Thymus (tissue), 11 donors: ENCODE data around the gene NPLOC4. TPM values are rescaled to one million over a fixed set of nuclear protein-coding genes. Genes with fewer than 3 reads are reported as not detected.
A peak's percentile ranks its signal among the peaks of the same experiment; 100 is the strongest.

Experiments used
- DNase-seq, 9 donors: peaks; one replicate each; pipeline ENCODE4 v3.0.0-alpha.2; 2013; ENCODE audit warnings: low spot score in 9 of 9, low read depth in 6 of 9, missing footprints in 1 of 9
- H3K27ac ChIP-seq, 2 donors: one replicate each; pipeline ENCODE4 v1.5.1; 2013; ENCODE audit warnings: control low read depth in 1 of 2, low read depth in 1 of 2, low read length in 1 of 2, mild to moderate bottlenecking in 1 of 2, moderate library complexity in 1 of 2
- H3K27me3 ChIP-seq, 2 donors: one replicate each; pipeline ENCODE4 v1.5.1; 2013; ENCODE audit warnings: low read length in 1 of 2; ENCODE audit not compliant: control insufficient read depth in 2 of 2, insufficient read depth in 1 of 2
- H3K36me3 ChIP-seq, 2 donors: one replicate each; pipeline ENCODE4 v1.5.1; 2013; ENCODE audit warnings: low read length in 1 of 2, mild to moderate bottlenecking in 1 of 2, moderate library complexity in 1 of 2; ENCODE audit not compliant: control insufficient read depth in 2 of 2, insufficient read depth in 2 of 2
- H3K4me1 ChIP-seq, 2 donors: one replicate each; pipeline ENCODE4 v1.5.1; 2013; ENCODE audit warnings: low read length in 2 of 2; ENCODE audit not compliant: control insufficient read depth in 2 of 2, insufficient read depth in 2 of 2
- H3K4me3 ChIP-seq, 2 donors: one replicate each; pipeline ENCODE4 v1.5.1; 2013; ENCODE audit warnings: low read length in 2 of 2, control low read depth in 1 of 2, mild to moderate bottlenecking in 1 of 2
- H3K9me3 ChIP-seq, 2 donors: one replicate each; pipeline ENCODE4 v1.5.1; 2013; ENCODE audit warnings: low read length in 1 of 2, mild to moderate bottlenecking in 1 of 2; ENCODE audit not compliant: control insufficient read depth in 2 of 2, insufficient read depth in 1 of 2
- WGBS: extraction: QIAGEN DNeasy Blood & Tissue Kit; methylation state at CpG from one replicate; pipeline ENCODE4 v1.1.7; 2013; 5-methylcytosine and 5-hydroxymethylcytosine counted together
- polyA plus RNA-seq: library from polyadenylated mRNA; stranded (reverse); fragments of 200-250 nt; gene quantifications from one replicate; pipeline ENCODE4 v1.2.3, GENCODE V29; 2013
- total RNA-seq: library from RNA; stranded (reverse); fragments of 120-200 nt; gene quantifications from one replicate; pipeline ENCODE4 v1.2.4, GENCODE V29; 2013
- donor health status: healthy.

The NPLOC4 gene
- total and polyA plus RNA-seq, 2 donors, result 26.1 to 43.3 TPM

DNA sequence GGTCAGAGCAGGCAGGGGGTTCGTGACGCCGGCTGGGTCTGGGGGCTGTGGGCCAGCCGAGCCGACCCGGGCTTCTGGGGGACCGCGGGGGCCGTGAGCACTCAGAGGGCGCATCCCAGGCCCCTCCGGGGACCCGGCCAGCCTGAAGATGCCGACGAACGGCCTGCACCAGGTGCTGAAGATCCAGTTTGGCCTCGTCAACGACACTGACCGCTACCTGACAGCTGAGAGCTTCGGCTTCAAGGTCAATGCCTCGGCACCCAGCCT is 108.6 kb downstream of the NPLOC4 start:
- H3K27me3 ChIP-seq, result peaks cover 3 to 68% of the 10 kb centered on the region in 2 donors
- peaks cover 0 to 4% of the 10 kb centered on the region in 2 donors for H3K4me1 ChIP-seq
- peaks cover 0 to 9% of the 10 kb centered on the region in 2 donors for H3K9me3 ChIP-seq
- H3K36me3 ChIP-seq, result no peaks in the 10 kb centered on the region
- no peak for DNase-seq
- 83% methylated on average over 20 of the region's 20 CpGs for WGBS
- no peak overlapping the region for H3K27ac ChIP-seq
- H3K4me3 ChIP-seq, result no peak overlapping the region

DNA sequence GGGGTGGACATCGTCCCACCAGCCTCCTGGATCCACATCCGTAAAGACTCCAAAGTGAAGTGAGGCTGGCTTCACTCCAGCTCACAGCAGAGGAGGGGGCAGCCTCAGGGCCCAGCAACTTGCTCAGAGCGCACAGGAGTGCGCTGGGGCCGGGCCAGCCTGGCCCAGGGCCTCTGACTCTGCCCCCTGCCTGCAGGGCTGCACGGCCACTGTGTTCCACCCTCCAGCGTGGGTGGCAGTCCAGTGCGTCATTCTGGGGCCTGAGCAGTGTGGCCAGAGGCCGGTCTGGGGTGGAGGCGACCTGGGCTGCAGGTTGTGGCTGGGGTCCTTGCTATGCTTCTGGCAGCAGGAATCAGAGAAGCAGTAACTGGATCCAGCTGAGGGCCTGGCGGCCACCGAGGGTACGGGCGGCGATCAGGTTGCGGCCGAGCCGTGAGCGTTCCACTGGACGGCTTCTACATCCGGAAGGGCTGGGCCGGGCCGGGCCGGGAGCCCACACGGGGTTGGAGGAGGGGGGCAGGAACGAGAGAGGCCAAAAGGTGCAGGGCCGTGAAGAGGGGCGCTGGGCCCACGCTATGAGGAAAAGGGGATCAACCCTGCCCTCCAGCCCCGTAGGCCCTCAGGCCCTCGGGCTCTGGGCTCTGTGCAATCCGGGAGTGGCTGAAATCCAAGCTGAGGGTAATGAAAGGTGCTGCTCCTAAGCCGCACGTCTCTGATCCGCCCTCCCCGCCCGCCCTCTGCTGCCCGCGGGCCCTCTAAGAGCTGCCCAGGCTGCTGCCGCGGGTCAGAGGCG is 109.1 kb downstream of the NPLOC4 start, which contains the start of gene FSCN2:
TSS of gene FSCN2 (plus strand) at position 787 of the 793 bp plus-strand sequence. CDS start 155 bp downstream, outside the sequence.
- no peak within 1 kb of the TSS for H3K4me3 ChIP-seq
- no peak within 1 kb of the TSS for H3K27ac ChIP-seq
- peaks cover 3 to 68% of the 10 kb centered on the region in 2 donors for H3K27me3 ChIP-seq
- H3K9me3 ChIP-seq, result peaks cover 0 to 9% of the 10 kb centered on the region in 2 donors
- whole genome bisulfite sequencing, result 80% methylated on average over 42 of the region's 42 CpGs
- H3K4me1 ChIP-seq, result peaks cover 0 to 8% of the 10 kb centered on the region in 2 donors
- no peak for DNase-seq
- no peaks in the 10 kb centered on the region for H3K36me3 ChIP-seq

GRCh38 chr17:81526662-81527571 is 110.0 kb downstream of the NPLOC4 start:
- 92% methylated on average over 21 of the region's 21 CpGs for WGBS
- Histone ChIP-seq H3K27me3 (peaks cover 6 to 76% of the 10 kb centered on the region in 2 donors), H3K4me3 (no peak overlapping the region), H3K36me3 (no peaks in the 10 kb centered on the region), H3K27ac (no peak overlapping the region), H3K9me3 (peaks cover 0 to 9% of the 10 kb centered on the region in 2 donors), H3K4me1 (peaks cover 0 to 8% of the 10 kb centered on the region in 2 donors)
- DNase-seq, result no peak

- Histone ChIP-seq H3K4me3 (no peak overlapping the region), H3K36me3 (no peaks in the 10 kb centered on the region), H3K9me3 (no peaks in the 10 kb centered on the region), H3K4me1 (peaks cover 0 to 14% of the 10 kb centered on the region in 2 donors), H3K27ac (no peak overlapping the region), H3K27me3 (peaks cover 14 to 90% of the 10 kb centered on the region in 2 donors)
- no peak for DNase-seq
- 85% methylated on average over 8 of the region's 8 CpGs for WGBS
Measured at GRCh38 chr17:81524865-81525159, 112.1 kb downstream of the NPLOC4 start.

- WGBS, result 88% methylated on average over 18 of the region's 18 CpGs
- DNase-seq, result no peak
Measured at GRCh38 chr17:81524039-81524864, 112.7 kb downstream of the NPLOC4 start.

GRCh38 chr17:81523402-81524038 is 113.4 kb downstream of the NPLOC4 start:
- Histone ChIP-seq H3K27ac (no peak overlapping the region), H3K36me3 (no peaks in the 10 kb centered on the region), H3K27me3 (peaks cover 22 to 91% of the 10 kb centered on the region in 2 donors), H3K9me3 (peaks cover 0 to 3% of the 10 kb centered on the region in 2 donors), H3K4me3 (no peak overlapping the region), H3K4me1 (peaks cover 9 to 23% of the 10 kb centered on the region in 2 donors)
- WGBS, result 62% methylated on average over 17 of the region's 17 CpGs
- no peak for DNase-seq

More at GRCh38 chr17:81524039-81524864, 112.7 kb downstream of the NPLOC4 start:
- peaks cover 20 to 91% of the 10 kb centered on the region in 2 donors for H3K27me3 ChIP-seq
- peaks cover 3 to 18% of the 10 kb centered on the region in 2 donors for H3K4me1 ChIP-seq
- H3K4me3 ChIP-seq, result no peak overlapping the region
- no peaks in the 10 kb centered on the region for H3K36me3 ChIP-seq
- no peak overlapping the region for H3K27ac ChIP-seq
- no peaks in the 10 kb centered on the region for H3K9me3 ChIP-seq

- Histone ChIP-seq H3K36me3 (no peaks in the 10 kb centered on the region), H3K4me1 (peaks cover 9 to 25% of the 10 kb centered on the region in 2 donors), H3K9me3 (peaks cover 0 to 4% of the 10 kb centered on the region in 2 donors), H3K27ac (no peak overlapping the region), H3K4me3 (no peak overlapping the region), H3K27me3 (peaks cover 28 to 91% of the 10 kb centered on the region in 2 donors)
- 75% methylated on average over 26 of the region's 26 CpGs for WGBS
- peak in 2 of 9 donors; percentile 43 to 63 for DNase-seq
Measured at GRCh38 chr17:81522491-81523401, 114.2 kb downstream of the NPLOC4 start.
